Thymus (tissue), 11 donors: ENCODE results near the gene NDUFS6. TPM values are rescaled to one million over a fixed set of nuclear protein-coding genes. Genes with fewer than 3 reads are reported as not detected.
"Not testable (repeated sequence)": the region's sequence is repeated elsewhere in the genome, so short reads cannot be mapped to it uniquely, and the experiment has no call there.

ENCODE experiments used
- DNase-seq, 9 donors: peaks; one replicate each; pipeline ENCODE4 v3.0.0-alpha.2; 2013; ENCODE audit warnings: low spot score in 9 of 9, low read depth in 6 of 9, missing footprints in 1 of 9
- H3K27ac ChIP-seq, 2 donors: one replicate each; pipeline ENCODE4 v1.5.1; 2013; ENCODE audit warnings: control low read depth in 1 of 2, low read depth in 1 of 2, low read length in 1 of 2, mild to moderate bottlenecking in 1 of 2, moderate library complexity in 1 of 2
- H3K27me3 ChIP-seq, 2 donors: one replicate each; pipeline ENCODE4 v1.5.1; 2013; ENCODE audit warnings: low read length in 1 of 2; ENCODE audit not compliant: control insufficient read depth in 2 of 2, insufficient read depth in 1 of 2
- H3K36me3 ChIP-seq, 2 donors: one replicate each; pipeline ENCODE4 v1.5.1; 2013; ENCODE audit warnings: low read length in 1 of 2, mild to moderate bottlenecking in 1 of 2, moderate library complexity in 1 of 2; ENCODE audit not compliant: control insufficient read depth in 2 of 2, insufficient read depth in 2 of 2
- H3K4me1 ChIP-seq, 2 donors: one replicate each; pipeline ENCODE4 v1.5.1; 2013; ENCODE audit warnings: low read length in 2 of 2; ENCODE audit not compliant: control insufficient read depth in 2 of 2, insufficient read depth in 2 of 2
- H3K4me3 ChIP-seq, 2 donors: one replicate each; pipeline ENCODE4 v1.5.1; 2013; ENCODE audit warnings: low read length in 2 of 2, control low read depth in 1 of 2, mild to moderate bottlenecking in 1 of 2
- H3K9me3 ChIP-seq, 2 donors: one replicate each; pipeline ENCODE4 v1.5.1; 2013; ENCODE audit warnings: low read length in 1 of 2, mild to moderate bottlenecking in 1 of 2; ENCODE audit not compliant: control insufficient read depth in 2 of 2, insufficient read depth in 1 of 2
- WGBS: extraction: QIAGEN DNeasy Blood & Tissue Kit; methylation state at CpG from one replicate; pipeline ENCODE4 v1.1.7; 2013; 5-methylcytosine and 5-hydroxymethylcytosine counted together
- polyA plus RNA-seq: library from polyadenylated mRNA; stranded (reverse); fragments of 200-250 nt; gene quantifications from one replicate; pipeline ENCODE4 v1.2.3, GENCODE V29; 2013
- total RNA-seq: library from RNA; stranded (reverse); fragments of 120-200 nt; gene quantifications from one replicate; pipeline ENCODE4 v1.2.4, GENCODE V29; 2013
- donor health status: healthy.

The NDUFS6 gene
- total and polyA plus RNA-seq, 2 donors, result 42.8 to 55.0 TPM

DNA sequence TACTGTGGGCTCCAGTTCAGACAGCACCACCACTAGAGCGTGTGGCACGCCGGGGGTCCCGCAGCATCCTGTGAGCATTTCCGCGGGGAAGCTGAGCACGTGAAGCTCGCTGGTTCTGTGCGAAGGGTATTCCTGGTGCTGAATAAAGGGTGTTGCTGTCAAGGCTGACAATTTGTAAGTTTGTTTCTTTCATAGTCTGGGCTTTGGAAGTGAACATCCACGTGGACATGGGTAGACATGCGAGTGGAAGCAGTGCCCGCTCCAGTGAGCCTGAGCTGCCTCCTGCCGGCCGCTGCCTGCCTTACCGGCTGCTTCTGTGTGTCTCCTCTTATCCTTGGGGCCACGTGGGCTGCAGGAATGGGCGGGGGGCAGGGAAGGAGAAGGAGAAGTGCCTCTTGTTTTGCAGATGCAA, 14.7 kb downstream of the NDUFS6 start:
- Histone ChIP-seq H3K27me3 (no peaks in the 10 kb centered on the region), H3K27ac (no peak overlapping the region), H3K4me3 (no peak overlapping the region), H3K36me3 (peaks cover 66 to 70% of the 10 kb centered on the region in 2 donors), H3K4me1 (no peaks in the 10 kb centered on the region), H3K9me3 (no peaks in the 10 kb centered on the region)
- 98% methylated on average over 17 of the region's 17 CpGs for WGBS
- DNase-seq, result no peak

DNA sequence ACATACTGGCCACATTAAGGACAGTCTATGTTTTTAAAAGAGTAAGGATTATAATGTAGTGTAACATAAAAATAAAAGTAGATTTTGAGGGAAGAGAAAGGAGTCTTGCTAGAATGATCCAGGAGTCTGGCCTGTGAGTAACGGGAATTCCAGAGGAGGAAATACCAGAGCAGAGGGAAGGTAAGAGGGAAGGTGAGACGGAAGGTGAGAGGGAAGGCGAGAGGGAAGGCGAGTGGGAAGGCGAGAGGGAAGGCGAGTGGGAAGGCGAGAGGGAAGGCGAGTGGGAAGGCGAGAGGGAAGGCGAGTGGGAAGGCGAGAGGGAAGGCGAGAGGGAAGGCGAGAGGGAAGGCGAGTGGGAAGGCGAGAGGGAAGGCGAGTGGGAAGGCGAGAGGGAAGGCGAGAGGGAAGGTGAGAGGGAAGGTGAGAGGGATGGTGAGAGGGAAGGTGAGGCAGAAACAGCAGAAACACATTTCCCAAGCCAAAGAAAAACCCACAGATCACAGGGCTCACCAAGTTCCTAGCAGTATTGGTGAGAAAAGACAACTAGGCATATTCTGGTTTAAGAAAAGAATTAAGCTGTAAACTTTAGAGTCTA, 15.4 kb downstream of the NDUFS6 start:
- WGBS, result over 99% methylated on average over 17 of the region's 18 CpGs
- H3K9me3 ChIP-seq, H3K27ac ChIP-seq, H3K4me3 ChIP-seq, DNase-seq, H3K27me3 ChIP-seq, H3K4me1 ChIP-seq: not testable (repeated sequence)
- peaks cover 68 to 71% of the 10 kb centered on the region in 2 donors for H3K36me3 ChIP-seq

DNA sequence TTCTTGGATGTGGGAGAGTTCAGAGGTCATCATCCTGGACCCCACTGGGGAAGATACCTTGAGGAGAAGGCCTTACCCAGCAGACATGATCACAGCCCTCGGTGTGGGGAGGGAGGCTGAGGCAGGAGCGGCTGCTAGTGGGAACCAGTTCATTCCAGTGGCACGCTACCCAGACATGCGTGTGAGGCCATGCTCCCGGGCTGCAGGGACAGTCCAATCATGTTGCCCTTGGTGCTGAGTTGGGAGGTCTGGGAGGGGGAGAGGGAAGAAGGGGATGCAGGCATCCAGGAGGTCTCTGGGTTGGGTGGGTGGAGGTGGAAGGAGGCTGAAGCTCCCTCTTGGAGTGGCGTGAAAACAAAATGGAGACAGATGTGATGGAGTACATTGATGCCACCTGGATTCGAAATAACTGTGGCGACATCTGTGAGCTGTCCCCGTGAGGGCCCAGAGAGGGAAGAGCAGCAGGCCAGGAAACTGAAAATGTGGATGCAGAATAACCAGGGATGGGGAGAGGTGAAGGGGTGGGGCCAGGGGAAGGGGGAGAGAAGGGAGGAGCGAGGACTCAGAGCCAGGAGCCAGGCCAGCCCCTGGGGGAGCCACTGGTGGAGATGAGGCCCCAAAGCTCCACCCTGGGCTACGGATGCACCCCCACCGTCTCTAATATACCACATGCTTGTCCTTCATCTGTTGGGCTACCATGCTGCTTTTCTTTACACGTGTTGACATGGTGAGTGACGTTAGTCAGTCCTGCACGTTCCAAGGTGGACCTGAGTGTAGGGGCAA, 16.2 kb downstream of the NDUFS6 start:
- no peaks in the 10 kb centered on the region for H3K9me3 ChIP-seq
- no peak overlapping the region for H3K4me3 ChIP-seq
- peaks cover 70% of the 10 kb centered on the region in 2 donors for H3K36me3 ChIP-seq
- 91% methylated on average over 15 of the region's 15 CpGs for WGBS
- no peak for DNase-seq
- H3K27ac ChIP-seq, result no peak overlapping the region
- H3K4me1 ChIP-seq, result no peaks in the 10 kb centered on the region
- no peaks in the 10 kb centered on the region for H3K27me3 ChIP-seq

DNA sequence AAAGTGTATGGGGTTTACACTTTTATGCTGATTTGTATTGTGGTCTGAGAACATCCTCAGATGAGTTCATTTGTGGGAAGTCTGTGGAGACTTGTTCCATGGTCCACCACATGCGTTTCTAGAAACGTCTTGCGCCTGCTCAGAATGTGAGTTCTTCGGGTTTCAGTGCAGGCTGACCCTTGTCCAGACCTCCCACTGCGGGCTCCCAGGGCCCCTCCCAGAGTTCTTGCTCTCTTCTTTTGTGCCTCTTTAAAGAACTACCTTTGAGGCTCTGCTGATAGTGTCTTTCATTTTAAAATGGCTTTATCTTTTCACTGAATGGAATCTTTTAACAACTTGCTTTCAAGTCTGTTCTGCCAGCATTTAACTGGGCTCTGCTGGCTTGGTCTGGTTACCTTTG, 17.6 kb downstream of the NDUFS6 start:
- Histone ChIP-seq H3K36me3 (peaks cover 61 to 74% of the 10 kb centered on the region in 2 donors), H3K27me3 (no peaks in the 10 kb centered on the region), H3K27ac (no peak overlapping the region), H3K4me3 (no peak overlapping the region), H3K4me1 (no peaks in the 10 kb centered on the region), H3K9me3 (no peaks in the 10 kb centered on the region)
- whole genome bisulfite sequencing, result 96% methylated on average over 5 of the region's 5 CpGs
- no peak for DNase-seq

DNA sequence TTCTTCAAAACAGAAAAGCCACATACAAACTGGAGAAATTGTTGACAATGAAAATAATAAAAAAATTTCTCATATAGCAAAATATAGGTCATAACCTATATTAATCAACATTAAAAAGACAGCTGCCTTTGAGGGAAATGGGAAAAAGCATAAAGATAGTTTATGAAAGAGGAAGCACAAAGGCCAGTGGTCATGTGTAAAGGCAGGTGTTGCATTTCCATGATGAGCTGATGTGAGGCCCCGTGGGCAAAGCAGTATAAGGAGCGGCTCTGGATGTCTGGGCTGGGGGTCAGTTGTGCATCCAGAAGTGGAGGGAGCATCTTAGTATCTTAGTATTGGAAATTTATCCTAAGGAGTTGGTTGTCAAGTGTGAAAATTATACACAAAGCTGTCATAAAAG, 18.3 kb downstream of the NDUFS6 start:
- no peak for DNase-seq
- Histone ChIP-seq H3K4me1 (no peaks in the 10 kb centered on the region), H3K4me3 (no peak overlapping the region), H3K36me3 (peaks cover 54 to 74% of the 10 kb centered on the region in 2 donors), H3K27me3 (no peaks in the 10 kb centered on the region), H3K9me3 (no peaks in the 10 kb centered on the region), H3K27ac (no peak overlapping the region)
- 95% methylated on average over 2 of the region's 2 CpGs for WGBS

DNA sequence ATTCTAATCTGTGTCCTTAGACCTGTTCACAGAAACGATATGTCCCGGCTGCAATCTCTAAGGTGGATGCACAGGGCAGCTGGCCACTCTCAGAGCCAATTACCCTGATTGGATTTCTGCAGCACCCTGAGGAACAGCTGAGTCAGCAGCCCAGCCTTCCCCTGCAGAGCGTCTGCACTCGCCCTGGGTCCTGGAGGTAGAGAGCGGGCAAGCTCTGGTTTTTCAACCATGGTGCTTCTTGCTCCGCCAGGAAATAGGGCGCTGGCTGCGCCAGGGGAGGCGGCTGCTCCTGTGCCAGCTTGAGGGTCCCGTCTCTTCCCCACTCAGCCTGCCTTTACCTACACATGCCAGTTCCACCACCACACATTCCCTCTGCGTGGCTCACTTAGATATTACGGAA, 19.2 kb downstream of the NDUFS6 start:
- DNase-seq, result no peak
- no peak overlapping the region for H3K27ac ChIP-seq
- no peaks in the 10 kb centered on the region for H3K27me3 ChIP-seq
- WGBS, result 91% methylated on average over 12 of the region's 12 CpGs
- peaks cover 48 to 72% of the 10 kb centered on the region in 2 donors for H3K36me3 ChIP-seq
- no peaks in the 10 kb centered on the region for H3K9me3 ChIP-seq
- no peak overlapping the region for H3K4me3 ChIP-seq
- no peaks in the 10 kb centered on the region for H3K4me1 ChIP-seq

DNA sequence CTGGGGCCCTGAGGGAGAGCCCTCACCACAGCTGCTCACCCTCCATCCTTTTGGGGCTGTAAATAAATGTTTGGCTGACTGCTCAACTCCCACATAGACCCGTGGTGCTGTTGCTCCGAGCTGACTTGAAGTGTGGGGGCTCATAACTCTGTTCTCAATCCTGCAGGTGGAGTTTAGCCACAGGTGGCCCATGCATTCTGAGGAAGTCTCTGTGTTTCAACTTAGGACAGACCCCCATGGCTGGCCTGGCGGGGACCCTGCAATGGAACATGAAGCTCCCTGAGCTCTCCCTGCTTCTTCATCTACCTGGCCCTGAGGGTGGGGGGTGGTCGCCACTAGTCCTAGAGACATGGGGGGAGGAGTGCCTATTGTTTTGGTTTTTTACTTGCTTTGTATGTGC, 19.7 kb downstream of the NDUFS6 start:
- Histone ChIP-seq H3K9me3 (no peaks in the 10 kb centered on the region), H3K4me3 (no peak overlapping the region), H3K4me1 (no peaks in the 10 kb centered on the region), H3K36me3 (peaks cover 44 to 67% of the 10 kb centered on the region in 2 donors), H3K27ac (no peak overlapping the region), H3K27me3 (no peaks in the 10 kb centered on the region)
- DNase-seq, result no peak
- 99% methylated on average over 4 of the region's 4 CpGs for WGBS

DNA sequence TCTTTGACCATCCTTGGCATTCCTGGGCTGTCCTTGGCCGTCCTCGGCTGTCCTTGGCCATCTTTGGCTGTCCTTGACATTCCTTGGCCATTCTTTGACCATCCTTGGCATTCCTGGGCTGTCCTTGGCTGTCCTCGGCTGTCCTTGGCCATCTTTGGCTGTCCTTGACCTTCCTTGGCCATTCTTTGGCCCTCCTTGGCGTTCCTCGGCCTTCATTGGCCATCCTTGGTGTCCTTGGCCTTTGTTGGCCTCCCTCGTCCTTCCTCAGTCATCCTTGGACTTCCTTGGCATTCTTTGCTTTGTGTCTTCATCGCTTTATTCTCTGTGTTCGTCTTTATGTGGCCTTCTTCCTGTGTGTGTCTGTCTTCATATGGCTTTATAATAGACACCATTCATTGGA, 20.7 kb downstream of the NDUFS6 start:
- Histone ChIP-seq H3K36me3 (peaks cover 38 to 57% of the 10 kb centered on the region in 2 donors), H3K4me3 (no peak overlapping the region), H3K4me1 (no peaks in the 10 kb centered on the region)

DNA sequence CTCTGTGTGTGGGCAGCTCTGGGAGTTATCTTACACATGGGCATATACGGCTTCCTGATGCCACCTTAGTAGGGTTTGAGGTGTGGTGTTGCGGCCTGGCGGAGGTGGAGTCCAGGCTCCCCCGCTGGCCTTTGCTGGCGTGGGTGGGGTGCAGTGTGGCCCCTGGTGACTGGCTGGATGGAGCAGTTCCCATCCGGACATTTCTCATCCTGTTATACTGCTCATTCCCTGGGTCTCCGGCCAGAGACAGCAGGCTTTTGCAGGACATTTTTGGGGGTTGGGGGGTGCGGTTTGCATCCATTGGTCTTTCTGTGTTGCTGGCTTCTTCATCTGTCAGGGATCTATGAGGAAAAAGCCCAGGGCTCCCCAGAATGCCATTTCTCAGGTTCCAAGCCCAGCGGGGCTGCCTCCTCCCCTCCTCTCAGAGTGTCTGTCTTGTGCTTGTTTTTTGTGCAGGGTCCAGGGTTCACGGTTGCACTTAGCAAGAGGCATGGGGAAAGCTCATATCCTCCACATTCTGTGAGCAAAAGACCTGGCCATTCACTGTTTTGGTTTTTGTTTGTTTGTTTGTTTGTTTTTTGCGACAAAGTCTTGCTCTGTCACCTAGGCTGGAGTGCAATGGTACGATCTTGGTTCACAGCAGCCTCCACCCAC, 22.3 kb downstream of the NDUFS6 start:
- Histone ChIP-seq H3K27ac (no peak overlapping the region), H3K9me3 (no peaks in the 10 kb centered on the region), H3K4me1 (peaks cover 0 to 6% of the 10 kb centered on the region in 2 donors), H3K4me3 (no peak overlapping the region), H3K36me3 (peaks cover 28 to 42% of the 10 kb centered on the region in 2 donors), H3K27me3 (no peaks in the 10 kb centered on the region)
- no peak for DNase-seq
- WGBS, result 98% methylated on average over 12 of the region's 12 CpGs

More for the DNA sequence above, 20.7 kb downstream of the NDUFS6 start:
- no peak overlapping the region for H3K27ac ChIP-seq
- no peak for DNase-seq
- no peaks in the 10 kb centered on the region for H3K9me3 ChIP-seq
- H3K27me3 ChIP-seq, result no peaks in the 10 kb centered on the region
- WGBS, result 98% methylated on average over 8 of the region's 8 CpGs
